Stimulated activated CD4-positive, alpha-beta T cell treated with anti-CD3 and anti-CD28 coated beads, Interleukin-4, amount 100 ng/mL, for 4 hours (primary cell): ENCODE results near the gene CD226.

ENCODE experiments used
- DNase-seq, 2 experiments: peaks; one replicate each; pipeline ENCODE4 v3.0.0-alpha.2; 2020

Gene CD226

DNA sequence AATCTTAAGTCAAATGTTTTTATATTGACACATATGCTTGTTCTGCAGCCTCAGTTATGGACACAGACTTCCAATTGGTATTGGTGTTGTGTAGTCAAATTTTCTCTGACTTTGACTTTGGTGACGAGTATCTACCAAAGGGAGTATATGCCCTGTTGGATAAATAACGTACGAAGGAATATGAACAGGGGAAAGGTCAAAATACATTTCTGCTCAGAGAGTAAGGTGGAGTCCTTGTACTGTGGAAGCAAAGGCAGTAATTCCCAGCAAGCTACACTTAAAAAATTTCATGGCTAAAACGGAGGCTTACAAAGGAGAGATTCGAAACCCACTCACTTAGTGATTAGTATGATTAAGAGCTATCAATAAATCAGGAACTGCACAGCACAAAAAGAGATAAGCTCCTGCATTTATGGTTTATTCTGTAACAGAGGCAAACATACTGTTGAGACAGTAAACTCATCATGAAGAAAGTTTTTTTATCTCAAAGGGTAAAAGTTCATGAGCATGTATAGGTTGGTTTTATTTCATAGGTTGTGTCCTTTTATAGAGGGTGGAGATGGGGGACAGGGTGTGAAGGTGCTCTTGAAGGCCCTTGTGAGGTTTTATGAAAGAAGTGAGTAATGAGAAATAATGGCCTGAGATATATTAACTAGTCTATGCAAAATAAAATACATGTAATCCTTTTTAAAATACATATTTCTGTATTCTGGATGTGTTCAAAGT, 142.7 kb downstream of the CD226 start:
- DNase-seq = no peak
